Fibroblast of the aortic adventitia (primary cell): Measurements from ENCODE around the gene MCTP1. TPM values are rescaled to one million over a fixed set of nuclear protein-coding genes. Genes with fewer than 3 reads are reported as not detected.
"Not testable (repeated sequence)": the region's sequence is repeated elsewhere in the genome, so short reads cannot be mapped to it uniquely, and the experiment has no call there.

Experiments used
- DNase-seq: peaks from one replicate; pipeline ENCODE4 v3.0.0-alpha.2; 2010; ENCODE audit warnings: low read depth
- H3K4me3 ChIP-seq: 2 replicates; pipeline ENCODE4 v1.5.1; 2011; ENCODE audit warnings: low read depth, mild to moderate bottlenecking, control low read depth, low read length, moderate library complexity
- total RNA-seq: library from RNA; depleted of rRNA; stranded (reverse); fragments of >200 nt; gene quantifications from 2 replicates; pipeline ENCODE4 v1.2.3, GENCODE V29; 2012; ENCODE audit warnings: low replicate concordance
- TF ChIP-seq, protein P1 (sequence below): IDR thresholded peaks from 2 replicates; pipeline ENCODE4 v1.5.1; 2011; ENCODE audit warnings: mild to moderate bottlenecking, low read length, control low read depth, inconsistent platforms; ENCODE audit not compliant: insufficient read depth

Gene MCTP1
- total RNA-seq, 1 donor, result 7.6 TPM

GRCh38 chr5:95018511-95018910 is 266.4 kb downstream of the MCTP1 start:
- TF ChIP-seq, protein P1, sequence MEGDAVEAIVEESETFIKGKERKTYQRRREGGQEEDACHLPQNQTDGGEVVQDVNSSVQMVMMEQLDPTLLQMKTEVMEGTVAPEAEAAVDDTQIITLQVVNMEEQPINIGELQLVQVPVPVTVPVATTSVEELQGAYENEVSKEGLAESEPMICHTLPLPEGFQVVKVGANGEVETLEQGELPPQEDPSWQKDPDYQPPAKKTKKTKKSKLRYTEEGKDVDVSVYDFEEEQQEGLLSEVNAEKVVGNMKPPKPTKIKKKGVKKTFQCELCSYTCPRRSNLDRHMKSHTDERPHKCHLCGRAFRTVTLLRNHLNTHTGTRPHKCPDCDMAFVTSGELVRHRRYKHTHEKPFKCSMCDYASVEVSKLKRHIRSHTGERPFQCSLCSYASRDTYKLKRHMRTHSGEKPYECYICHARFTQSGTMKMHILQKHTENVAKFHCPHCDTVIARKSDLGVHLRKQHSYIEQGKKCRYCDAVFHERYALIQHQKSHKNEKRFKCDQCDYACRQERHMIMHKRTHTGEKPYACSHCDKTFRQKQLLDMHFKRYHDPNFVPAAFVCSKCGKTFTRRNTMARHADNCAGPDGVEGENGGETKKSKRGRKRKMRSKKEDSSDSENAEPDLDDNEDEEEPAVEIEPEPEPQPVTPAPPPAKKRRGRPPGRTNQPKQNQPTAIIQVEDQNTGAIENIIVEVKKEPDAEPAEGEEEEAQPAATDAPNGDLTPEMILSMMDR, result no peak

DNA sequence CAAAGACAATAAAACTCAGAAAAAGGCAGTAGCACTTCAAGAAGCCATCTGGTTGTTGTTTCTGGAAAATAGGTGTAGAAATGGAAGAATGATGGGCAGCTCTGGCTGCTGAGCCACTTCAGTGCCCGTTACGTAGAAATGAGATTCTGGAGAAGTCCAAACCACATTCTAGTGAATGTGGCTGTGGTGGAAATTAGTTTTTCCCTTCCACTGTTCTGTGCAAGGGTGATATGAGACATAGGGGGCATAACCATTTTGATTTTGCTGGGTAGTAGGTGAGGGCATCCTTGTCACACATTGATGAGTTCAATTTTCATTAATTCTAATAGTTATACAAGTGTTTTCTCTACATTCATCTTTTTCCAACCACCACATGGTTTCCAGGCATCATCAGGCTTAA is 275.1 kb downstream of the MCTP1 start:
- no peak for DNase-seq
- no peak overlapping the region for H3K4me3 ChIP-seq
- TF ChIP-seq, protein P1, result no peak

More at GRCh38 chr5:95018511-95018910, 266.4 kb downstream of the MCTP1 start:
- no peak overlapping the region for H3K4me3 ChIP-seq
- no peak for DNase-seq

DNA sequence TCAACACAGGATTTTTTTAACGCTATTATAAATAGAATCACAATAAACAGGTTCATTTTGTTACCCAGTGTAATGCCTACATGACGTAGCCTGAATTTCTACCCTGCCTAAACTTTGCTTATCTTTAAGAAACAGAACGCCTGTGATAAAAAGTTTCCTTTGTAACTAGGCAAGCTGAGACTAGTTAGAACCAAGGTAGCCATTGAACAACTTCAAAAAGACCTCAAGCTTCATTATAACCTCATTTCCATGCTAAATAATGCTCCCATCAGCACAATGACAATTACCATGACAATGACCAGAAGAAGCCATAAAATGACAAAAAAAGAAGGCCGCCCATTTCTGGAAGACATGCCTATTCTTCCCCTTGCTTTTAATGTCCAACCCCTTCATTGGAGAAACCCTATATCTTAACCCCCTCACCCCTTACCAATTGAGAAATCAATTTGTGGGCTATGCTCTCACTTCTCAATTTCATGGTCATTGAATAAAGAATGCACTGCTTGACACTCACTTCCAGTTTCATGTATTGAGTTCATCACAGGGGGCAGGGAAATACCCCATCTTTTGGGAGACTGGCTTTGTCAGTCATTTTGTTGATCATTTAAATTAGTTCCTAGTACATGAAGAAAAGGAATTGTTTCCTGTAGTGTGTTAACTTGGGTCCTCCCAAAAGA is 276.8 kb downstream of the MCTP1 start:
- H3K4me3 ChIP-seq, result no peak overlapping the region
- DNase-seq, result no peak
- TF ChIP-seq, protein P1, result no peak

DNA sequence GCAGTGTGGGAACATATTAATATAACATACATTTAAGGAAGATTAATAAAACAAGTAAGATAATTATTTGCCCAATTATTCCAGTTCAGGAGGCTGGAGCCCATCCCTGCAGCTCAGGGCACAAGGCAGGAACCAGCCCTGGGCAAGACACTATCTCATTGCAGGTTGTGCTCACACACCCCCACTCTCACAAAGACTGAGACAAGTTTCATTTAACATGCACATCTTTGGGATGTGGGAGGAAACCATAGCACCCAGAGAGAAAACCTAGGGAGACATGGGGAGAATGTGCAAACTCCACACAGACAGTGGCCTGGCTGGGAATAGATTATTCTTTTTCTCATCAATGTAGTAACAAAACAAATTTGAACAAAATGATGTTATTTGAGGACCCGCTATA is 279.1 kb downstream of the MCTP1 start:
- H3K4me3 ChIP-seq, result no peak overlapping the region
- DNase-seq, result no peak
- TF ChIP-seq, protein P1, result no peak

DNA sequence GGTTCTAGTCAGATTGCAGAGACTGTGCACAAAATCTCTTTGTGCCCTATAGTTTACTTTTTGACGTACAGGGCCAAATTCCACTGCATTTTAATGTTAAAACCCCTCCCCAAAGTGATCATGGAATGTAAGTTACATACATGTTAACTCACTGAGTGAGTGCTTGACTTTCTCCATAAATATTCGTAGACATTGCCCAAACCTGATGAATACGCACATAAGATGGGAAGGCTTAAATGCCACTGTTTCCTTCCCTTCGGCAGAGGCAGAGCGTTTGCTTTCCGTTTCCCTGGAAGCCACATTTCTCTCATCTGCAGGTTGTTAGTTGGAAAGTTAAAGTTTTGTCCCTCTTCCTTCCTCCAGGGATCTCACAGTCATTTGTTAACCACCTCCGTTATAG is 286.2 kb downstream of the MCTP1 start:
- TF ChIP-seq, protein P1, result no peak
- H3K4me3 ChIP-seq, result no peak overlapping the region
- no peak for DNase-seq

DNA sequence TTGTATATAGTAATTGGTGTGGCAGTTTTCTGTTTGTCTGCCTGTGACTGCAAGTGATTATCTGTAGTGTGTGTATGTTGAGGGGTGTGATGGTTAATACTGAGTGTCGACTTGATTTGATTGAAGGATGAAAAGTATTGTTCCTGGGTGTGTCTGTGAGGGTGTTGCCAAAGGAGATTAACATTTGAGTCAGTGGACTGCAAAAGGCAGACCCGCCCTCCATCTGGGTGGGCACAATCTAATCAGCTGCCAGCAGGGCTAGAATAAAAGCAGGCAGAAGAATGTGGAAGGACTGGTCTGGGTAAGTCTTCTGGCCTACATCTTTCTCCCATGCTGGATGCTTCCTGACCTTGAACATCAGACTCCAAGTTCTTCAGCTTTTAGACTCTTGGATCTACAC is 290.4 kb downstream of the MCTP1 start:
- not testable (repeated sequence) for DNase-seq

DNA sequence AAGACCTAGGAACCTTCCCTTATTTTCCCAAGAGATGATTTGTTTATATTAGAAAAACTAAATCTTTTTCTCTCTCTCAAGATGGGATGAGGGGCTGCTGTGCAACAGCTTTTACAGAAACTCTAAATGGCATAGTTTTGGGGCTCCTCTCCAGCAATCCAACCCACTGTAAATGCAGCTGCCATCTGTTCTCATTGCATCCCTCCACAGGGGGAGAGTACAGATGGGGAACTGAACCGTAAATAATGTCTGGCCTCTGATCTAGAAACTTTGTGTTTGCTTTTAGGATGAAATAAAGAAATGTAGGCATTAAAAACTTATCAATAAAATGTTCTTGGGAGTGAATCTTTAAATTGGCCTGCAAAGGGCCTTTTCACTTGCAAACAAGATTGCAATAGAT is 291.4 kb downstream of the MCTP1 start:
- DNase-seq, result no peak
- H3K4me3 ChIP-seq, result no peak overlapping the region
- TF ChIP-seq, protein P1, result no peak

More for the DNA sequence above, 290.4 kb downstream of the MCTP1 start:
- H3K4me3 ChIP-seq, result not testable (repeated sequence)
